GM23338 (cell line): Measurements from ENCODE around the gene TTBK2. TPM values are rescaled to one million over a fixed set of nuclear protein-coding genes. Genes with fewer than 3 reads are reported as not detected.
A peak's percentile ranks its signal among the peaks of the same experiment; 100 is the strongest.

ENCODE experiments used
- ATAC-seq: fragments of 200-7000 bp; cut with Tn5 transposase; 3 replicates; pipeline ENCODE4 v1.9.1; 2020
- DNase-seq: peaks from one replicate; pipeline ENCODE4 v3.0.0-alpha.2; 2015; ENCODE audit warnings: low spot score
- H2AFZ ChIP-seq: fragments of 200-600 bp; sonication (generic); 2 replicates; pipeline ENCODE4 v1.8.0; 2016; ENCODE audit warnings: antibody characterized with exemption, mild to moderate bottlenecking, moderate library complexity
- H3F3A ChIP-seq: fragments of 200-600 bp; sonication (generic); replicated peaks from 2 replicates; pipeline ENCODE4 v1.8.0; 2017; ENCODE audit warnings: antibody characterized with exemption, mixed run types, low read depth
- H3K27ac ChIP-seq: fragments of 200-600 bp; sonication (generic); 2 replicates; pipeline ENCODE4 v1.6.1; 2016; ENCODE audit warnings: low read depth
- H3K27me3 ChIP-seq: fragments of 200-600 bp; sonication (generic); 2 replicates; pipeline ENCODE4 v1.8.0; 2016; ENCODE audit warnings: mild to moderate bottlenecking, mixed run types, moderate library complexity; ENCODE audit not compliant: insufficient read depth
- H3K36me3 ChIP-seq: fragments of 200-600 bp; sonication (generic); 2 replicates; pipeline ENCODE4 v1.8.0; 2016; ENCODE audit warnings: mild to moderate bottlenecking; ENCODE audit not compliant: insufficient read depth
- H3K4me1 ChIP-seq: fragments of 200-600 bp; sonication (generic); 2 replicates; pipeline ENCODE4 v1.8.0; 2016; ENCODE audit warnings: mild to moderate bottlenecking, moderate library complexity; ENCODE audit not compliant: insufficient read depth
- H3K4me2 ChIP-seq: fragments of 200-600 bp; sonication (generic); 2 replicates; pipeline ENCODE4 v1.7.1; 2017; ENCODE audit warnings: mixed run types
- H3K4me3 ChIP-seq: fragments of 200-600 bp; sonication (generic); 2 replicates; pipeline ENCODE4 v1.6.1; 2016; ENCODE audit warnings: mixed run types
- H3K79me2 ChIP-seq: fragments of 200-600 bp; sonication (generic); replicated peaks from 2 replicates; pipeline ENCODE4 v1.8.0; 2017; ENCODE audit warnings: mild to moderate bottlenecking; ENCODE audit not compliant: insufficient read depth
- H3K9me2 ChIP-seq: fragments of 200-600 bp; sonication (generic); 2 replicates; pipeline ENCODE4 v1.8.0; 2017; ENCODE audit not compliant: insufficient read depth
- H4K20me1 ChIP-seq: fragments of 200-600 bp; sonication (generic); replicated peaks from 2 replicates; pipeline ENCODE4 v1.8.0; 2017; ENCODE audit warnings: mild to moderate bottlenecking; ENCODE audit not compliant: insufficient read depth
- H3K27ac Mint-ChIP-seq: 2 replicates; pipeline ENCODE4 v1.8.0; 2020; ENCODE audit warnings: inconsistent platforms, mild to moderate bottlenecking, moderate library complexity, mixed read lengths
- H3K27me3 Mint-ChIP-seq: 3 replicates; pipeline ENCODE4 v1.8.0; 2022; ENCODE audit warnings: low read depth, mild to moderate bottlenecking, moderate library complexity, mixed read lengths, inconsistent platforms; ENCODE audit not compliant: insufficient read depth, poor library complexity
- H3K36me3 Mint-ChIP-seq: 3 replicates; pipeline ENCODE4 v1.8.0; 2021; ENCODE audit warnings: low read depth, mild to moderate bottlenecking, inconsistent platforms, moderate library complexity, mixed read lengths
- H3K4me1 Mint-ChIP-seq: 3 replicates; pipeline ENCODE4 v1.8.0; 2020; ENCODE audit warnings: mild to moderate bottlenecking, inconsistent platforms, mixed read lengths
- H3K4me3 Mint-ChIP-seq: 3 replicates; pipeline ENCODE4 v1.8.0; 2021; ENCODE audit warnings: moderate library complexity, mild to moderate bottlenecking, inconsistent platforms, mixed read lengths
- H3K9me3 Mint-ChIP-seq: 3 replicates; pipeline ENCODE4 v1.8.0; 2020; ENCODE audit warnings: moderate library complexity, mild to moderate bottlenecking, inconsistent platforms, mixed read lengths
- CTCF ChIP-seq, 2 experiments: fragments of 200-600 bp in 1 of 2; sonication (generic) in 1 of 2; conservative IDR thresholded peaks; 2 replicates each; pipeline versions ENCODE4 v1.5.1 to v1.6.1; 2016 to 2017; ENCODE audit warnings: antibody characterized with exemption in 2 of 2, low read depth in 2 of 2, mild to moderate bottlenecking in 2 of 2, moderate library complexity in 1 of 2
- JUNB ChIP-seq: IDR thresholded peaks from one replicate; pipeline ENCODE4 v1.6.1; 2016; ENCODE audit warnings: antibody characterized with exemption; ENCODE audit not compliant: unreplicated experiment
- ZNF462 ChIP-seq: fragments of 250-450 bp; sonication (Bioruptor Pico); IDR thresholded peaks from 2 replicates; pipeline ENCODE4 v1.5.0; 2020; ENCODE audit warnings: mild to moderate bottlenecking, moderate library complexity
- polyA plus RNA-seq: library from polyadenylated mRNA; unstranded; fragments of >200 nt; fragmentation: Nextera tagmentation; extraction: Ambion mirVana; gene quantifications from 2 replicates; pipeline ENCODE4 v1.2.1, GENCODE V29; 2016
- total RNA-seq: library from RNA; depleted of rRNA; stranded (reverse); fragments of >200 nt; shearing (Covaris generic); gene quantifications from 2 replicates; pipeline ENCODE4 v1.2.3, GENCODE V29; 2014

The TTBK2 gene
- total and polyA plus RNA-seq, 2 experiments from 2014 or later, result 5.8 to 15.9 TPM

- Histone ChIP-seq H3K9me2 (no peaks in the 10 kb centered on the region), H4K20me1 (no peaks in the 10 kb centered on the region; the same call in none of the 2 replicates), H3K36me3 (peaks cover 21% of the 10 kb centered on the region; the same call in 1 of the 2 replicates), H3K27ac (no peak overlapping the region), H3K79me2 (no peaks in the 10 kb centered on the region), H2AFZ (no peak overlapping the region), H3K4me2 (no peak overlapping the region), H3K4me1 (no peaks in the 10 kb centered on the region), H3K27me3 (no peaks in the 10 kb centered on the region), H3K4me3 (no peak overlapping the region), H3F3A (no peaks in the 10 kb centered on the region)
- no peaks in the 10 kb centered on the region for H3K9me3 Mint-ChIP-seq
- TF ChIP-seq ZNF462 (CRISPR knock-in tag), result no peak
- peak; percentile 34 to 47 for TF ChIP-seq CTCF (conservative IDR thresholded peaks at IDR 0.05; ENCODE audit: low read depth in 2 of 2)
- H3K4me3 Mint-ChIP-seq, result no peak overlapping the region
- ATAC-seq (no peak; the same call in 2 of the 3 replicates), DNase-seq (peak; percentile 44)
- H3K27ac Mint-ChIP-seq, result no peak overlapping the region
- H3K36me3 Mint-ChIP-seq, result peaks cover 32% of the 10 kb centered on the region
- H3K27me3 Mint-ChIP-seq, result peaks cover 9% of the 10 kb centered on the region
- 0 out of 3 replicates have a peak, but pooled peaks cover 2% of the 10 kb centered on the region for H3K4me1 Mint-ChIP-seq
Measured at GRCh38 chr15:42723068-42723467, 197.5 kb downstream of the TTBK2 start.

- no peak overlapping the region for H3K4me3 Mint-ChIP-seq
- Histone ChIP-seq H2AFZ (no peak overlapping the region), H4K20me1 (no peaks in the 10 kb centered on the region; the same call in 1 of the 2 replicates), H3K79me2 (no peaks in the 10 kb centered on the region), H3K9me2 (no peaks in the 10 kb centered on the region), H3F3A (no peaks in the 10 kb centered on the region), H3K4me3 (no peak overlapping the region), H3K27me3 (no peaks in the 10 kb centered on the region), H3K4me2 (no peak overlapping the region), H3K27ac (no peak overlapping the region), H3K36me3 (peaks cover 21% of the 10 kb centered on the region; the same call in 1 of the 2 replicates), H3K4me1 (no peaks in the 10 kb centered on the region)
- no peak overlapping the region for H3K27ac Mint-ChIP-seq
- no peaks in the 10 kb centered on the region for H3K4me1 Mint-ChIP-seq
- H3K27me3 Mint-ChIP-seq, result peaks cover 9% of the 10 kb centered on the region
- H3K9me3 Mint-ChIP-seq, result no peaks in the 10 kb centered on the region
- DNase-seq (no peak), ATAC-seq (no peak)
- peaks cover 28% of the 10 kb centered on the region for H3K36me3 Mint-ChIP-seq
- TF ChIP-seq JUNB, result no peak
- TF ChIP-seq CTCF (conservative IDR thresholded peaks at IDR 0.05; ENCODE audit: low read depth in 2 of 2), result no peak
Measured at GRCh38 chr15:42721916-42722315, 198.7 kb downstream of the TTBK2 start.
